GM12878 (cell line): ENCODE measurements around the gene ANTXR1.

Experiments
- CREM ChIP-seq: IDR thresholded peaks from 2 replicates; pipeline ENCODE4 v1.6.1; 2014; ENCODE audit warnings: antibody characterized with exemption, low read depth
- CTCF ChIP-seq, 3 experiments: IDR thresholded peaks in 2 of 3; conservative IDR thresholded peaks in 1 of 3; 2 replicates each; pipeline ENCODE4 v1.5.1; 2011; ENCODE audit warnings: low read depth in 3 of 3, low read length in 3 of 3, mild to moderate bottlenecking in 3 of 3, control low read depth in 2 of 3, moderate library complexity in 2 of 3, inconsistent platforms in 1 of 3, mixed read lengths in 1 of 3; ENCODE audit not compliant: control insufficient read depth in 2 of 3, insufficient read depth in 1 of 3; ENCODE audit errors: extremely low read depth in 1 of 3

- TF ChIP-seq CTCF (IDR thresholded peaks at IDR 0.05 in 2 of 3, conservative IDR thresholded peaks at IDR 0.05 in 1 of 3; ENCODE audit: control insufficient read depth in 2 of 3, extremely low read depth in 1 of 3, insufficient read depth in 1 of 3, low read depth in 3 of 3, low read length in 3 of 3) (no peak), CREM (no peak)
Measured at GRCh38 chr2:69087912-69088240, 74.9 kb downstream of the ANTXR1 start.
